OCI-LY1 (cell line): ENCODE data around the gene FRMD3.

Source experiments
- H2AFZ ChIP-seq: fragments of 200-600 bp; sonication (generic), shearing (Covaris generic); 2 replicates; pipeline ENCODE4 v1.6.0; 2014; ENCODE audit warnings: antibody characterized with exemption, mild to moderate bottlenecking, low read length
- H3F3A ChIP-seq: fragments of 200-600 bp; sonication (generic), shearing (Covaris generic); 2 replicates; pipeline ENCODE4 v1.6.0; 2014; ENCODE audit warnings: mild to moderate bottlenecking, antibody characterized with exemption, low read length, moderate library complexity; ENCODE audit not compliant: insufficient read depth
- H3K27ac ChIP-seq: fragments of 200-600 bp; sonication (generic); 2 replicates; pipeline ENCODE4 v1.5.1; 2014; ENCODE audit warnings: low read length, mixed run types, mild to moderate bottlenecking, low read depth; ENCODE audit not compliant: poor library complexity, severe bottlenecking
- H3K27me3 ChIP-seq: fragments of 200-600 bp; sonication (generic); 2 replicates; pipeline ENCODE4 v1.6.0; 2014; ENCODE audit warnings: antibody characterized with exemption, mild to moderate bottlenecking, low read length, moderate library complexity; ENCODE audit not compliant: insufficient read depth
- H3K36me3 ChIP-seq: fragments of 200-600 bp; sonication (generic); 2 replicates; pipeline ENCODE4 v1.6.1; 2014; ENCODE audit warnings: mild to moderate bottlenecking, antibody characterized with exemption, low read length, moderate library complexity, mixed read lengths; ENCODE audit not compliant: insufficient read depth
- H3K4me1 ChIP-seq: fragments of 200-600 bp; sonication (generic); 2 replicates; pipeline ENCODE4 v1.5.1; 2014; ENCODE audit warnings: mild to moderate bottlenecking, low read length, moderate library complexity; ENCODE audit not compliant: insufficient read depth, severe bottlenecking
- H3K4me2 ChIP-seq: fragments of 200-600 bp; sonication (generic), shearing (Covaris generic); 2 replicates; pipeline ENCODE4 v1.6.1; 2014; ENCODE audit warnings: low read length
- H3K4me3 ChIP-seq: fragments of 200-600 bp; sonication (generic); 2 replicates; pipeline ENCODE4 v1.5.1; 2014; ENCODE audit warnings: low read length, low read depth, mild to moderate bottlenecking, mixed read lengths; ENCODE audit not compliant: poor library complexity, severe bottlenecking
- H3K79me2 ChIP-seq: fragments of 200-600 bp; shearing (Covaris generic); 2 replicates; pipeline ENCODE4 v1.6.1; 2016; ENCODE audit warnings: mixed run types, low read length, mixed read lengths; ENCODE audit not compliant: insufficient read depth
- H3K9ac ChIP-seq: fragments of 200-600 bp; sonication (generic), shearing (Covaris generic); 2 replicates; pipeline ENCODE4 v1.6.1; 2014; ENCODE audit warnings: mild to moderate bottlenecking, low read length, mixed read lengths
- H3K9me2 ChIP-seq: fragments of 200-600 bp; sonication (generic), shearing (Covaris generic); 2 replicates; pipeline ENCODE4 v1.6.1; 2014; ENCODE audit warnings: low read depth, mild to moderate bottlenecking, low read length, mixed read lengths
- H3K9me3 ChIP-seq: fragments of 200-600 bp; shearing (Covaris generic); 2 replicates; pipeline ENCODE4 v1.6.1; 2014; ENCODE audit warnings: low read length, mixed read lengths
- H4K20me1 ChIP-seq: fragments of 200-600 bp; sonication (generic), shearing (Covaris generic); 2 replicates; pipeline ENCODE4 v1.6.0; 2016; ENCODE audit warnings: mild to moderate bottlenecking, low read length; ENCODE audit not compliant: insufficient read depth
- EZH2 ChIP-seq: fragments of 200-600 bp; sonication (generic), shearing (Covaris generic); IDR thresholded peaks from 2 replicates; pipeline ENCODE4 v1.8.0; 2017; ENCODE audit warnings: borderline replicate concordance, mixed run types, mild to moderate bottlenecking, antibody characterized with exemption, low read length, moderate library complexity, mixed read lengths
- TF ChIP-seq, protein P1 (sequence below): fragments of 200-600 bp; sonication (generic), shearing (Covaris generic); IDR thresholded peaks from 2 replicates; pipeline ENCODE4 v1.5.1; 2017; ENCODE audit warnings: mild to moderate bottlenecking, antibody characterized with exemption, low read length, moderate library complexity, mixed read lengths

Gene FRMD3

DNA sequence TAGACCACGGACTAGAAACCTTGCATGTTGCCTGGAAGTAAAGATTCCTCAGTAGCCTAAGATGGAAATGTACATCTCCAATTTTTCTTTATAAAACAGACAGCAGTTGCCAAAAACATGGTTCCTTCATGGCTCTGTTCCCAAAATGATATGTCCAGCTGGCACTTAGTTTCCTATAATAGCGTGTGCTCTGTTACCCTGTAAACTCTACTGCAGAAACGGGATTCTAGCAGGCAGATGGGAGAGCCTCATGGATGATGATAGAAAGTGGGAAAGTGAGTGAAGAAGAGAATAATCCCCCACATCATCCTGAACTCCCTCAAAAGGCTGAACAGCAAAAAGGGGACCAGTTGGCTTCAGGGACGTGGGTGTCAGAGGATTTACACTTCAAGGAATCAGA, 118.2 kb downstream of the FRMD3 start:
- Histone ChIP-seq H3K4me3 (no peak overlapping the region), H3K9ac (no peak overlapping the region), H3K79me2 (no peaks in the 10 kb centered on the region), H3K27me3 (no peaks in the 10 kb centered on the region), H3K27ac (no peak overlapping the region), H3K4me2 (no peak overlapping the region), H3K4me1 (no peaks in the 10 kb centered on the region), H3F3A (no peaks in the 10 kb centered on the region), H4K20me1 (no peaks in the 10 kb centered on the region), H3K9me2 (no peaks in the 10 kb centered on the region), H3K9me3 (no peaks in the 10 kb centered on the region), H3K36me3 (no peaks in the 10 kb centered on the region), H2AFZ (no peak overlapping the region)
- TF ChIP-seq, protein P1, sequence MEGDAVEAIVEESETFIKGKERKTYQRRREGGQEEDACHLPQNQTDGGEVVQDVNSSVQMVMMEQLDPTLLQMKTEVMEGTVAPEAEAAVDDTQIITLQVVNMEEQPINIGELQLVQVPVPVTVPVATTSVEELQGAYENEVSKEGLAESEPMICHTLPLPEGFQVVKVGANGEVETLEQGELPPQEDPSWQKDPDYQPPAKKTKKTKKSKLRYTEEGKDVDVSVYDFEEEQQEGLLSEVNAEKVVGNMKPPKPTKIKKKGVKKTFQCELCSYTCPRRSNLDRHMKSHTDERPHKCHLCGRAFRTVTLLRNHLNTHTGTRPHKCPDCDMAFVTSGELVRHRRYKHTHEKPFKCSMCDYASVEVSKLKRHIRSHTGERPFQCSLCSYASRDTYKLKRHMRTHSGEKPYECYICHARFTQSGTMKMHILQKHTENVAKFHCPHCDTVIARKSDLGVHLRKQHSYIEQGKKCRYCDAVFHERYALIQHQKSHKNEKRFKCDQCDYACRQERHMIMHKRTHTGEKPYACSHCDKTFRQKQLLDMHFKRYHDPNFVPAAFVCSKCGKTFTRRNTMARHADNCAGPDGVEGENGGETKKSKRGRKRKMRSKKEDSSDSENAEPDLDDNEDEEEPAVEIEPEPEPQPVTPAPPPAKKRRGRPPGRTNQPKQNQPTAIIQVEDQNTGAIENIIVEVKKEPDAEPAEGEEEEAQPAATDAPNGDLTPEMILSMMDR, result no peak
- no peak for TF ChIP-seq EZH2

DNA sequence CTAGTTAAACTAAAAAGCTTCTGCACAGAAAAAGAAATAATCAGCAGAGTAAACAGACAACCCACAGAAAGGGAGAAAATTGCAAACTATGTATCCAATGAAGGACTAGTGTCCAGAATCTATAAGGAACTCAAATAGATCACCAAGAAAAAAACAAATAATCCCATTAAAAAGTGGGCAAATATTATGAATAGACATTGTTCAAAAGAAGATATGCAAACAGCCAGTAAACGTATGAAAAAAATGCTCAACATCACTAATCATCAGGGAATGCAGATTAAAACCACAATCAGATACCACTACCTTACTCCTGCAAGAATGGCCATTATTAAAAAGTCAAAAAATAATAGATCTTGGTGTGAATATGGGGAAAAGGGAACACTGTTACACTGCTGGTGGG, 119.9 kb downstream of the FRMD3 start:
- TF ChIP-seq, protein P1, result no peak
- TF ChIP-seq EZH2, result no peak
- Histone ChIP-seq H3K36me3 (no peaks in the 10 kb centered on the region), H3K9me2 (no peaks in the 10 kb centered on the region), H3K27me3 (no peaks in the 10 kb centered on the region), H3F3A (no peaks in the 10 kb centered on the region), H3K27ac (no peak overlapping the region), H3K4me1 (no peaks in the 10 kb centered on the region), H3K4me2 (no peak overlapping the region), H2AFZ (no peak overlapping the region), H3K9me3 (no peaks in the 10 kb centered on the region), H3K79me2 (no peaks in the 10 kb centered on the region), H4K20me1 (no peaks in the 10 kb centered on the region), H3K9ac (no peak overlapping the region), H3K4me3 (no peak overlapping the region)

DNA sequence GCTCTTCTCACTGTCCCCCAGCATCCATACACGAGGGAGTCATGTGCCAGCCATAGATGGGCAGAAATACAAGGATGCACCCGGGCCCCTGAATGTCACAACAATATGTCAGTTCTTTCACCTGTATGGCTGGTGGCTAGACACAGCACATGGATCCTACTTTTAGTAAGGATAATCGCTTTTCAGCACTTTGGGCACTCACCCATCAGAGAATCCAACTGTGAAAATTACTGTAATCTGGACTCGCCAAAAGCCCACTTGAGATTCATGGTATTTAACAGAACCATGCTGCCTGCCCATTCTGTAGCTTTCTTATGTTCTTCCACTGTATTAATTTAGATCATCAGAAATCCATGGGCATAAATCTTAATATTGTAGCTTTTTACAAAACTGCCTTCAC, 124.8 kb downstream of the FRMD3 start:
- Histone ChIP-seq H3K27me3 (no peaks in the 10 kb centered on the region), H4K20me1 (no peaks in the 10 kb centered on the region), H3K9me2 (no peaks in the 10 kb centered on the region), H2AFZ (no peak overlapping the region), H3K9ac (no peak overlapping the region), H3K4me3 (no peak overlapping the region), H3K4me2 (no peak overlapping the region), H3K36me3 (no peaks in the 10 kb centered on the region), H3K9me3 (no peaks in the 10 kb centered on the region), H3K27ac (no peak overlapping the region), H3K4me1 (no peaks in the 10 kb centered on the region), H3K79me2 (no peaks in the 10 kb centered on the region), H3F3A (no peaks in the 10 kb centered on the region)
- TF ChIP-seq EZH2, result no peak
- TF ChIP-seq, protein P1, result no peak
